Tibial nerve (tissue), 4 donors: Measurements from ENCODE around the gene DNAAF5. TPM values are rescaled to one million over a fixed set of nuclear protein-coding genes. Genes with fewer than 3 reads are reported as not detected.
A peak's percentile ranks its signal among the peaks of the same experiment; 100 is the strongest.

Experiments
- DNase-seq, 2 donors: peaks; one replicate each; pipeline ENCODE4 v3.0.0-alpha.2; 2019; ENCODE audit warnings: low spot score in 2 of 2
- H3K27ac ChIP-seq, 4 donors: fragments of 200-600 bp; sonication (generic) in 3 of 4; one replicate each; pipeline ENCODE4 v1.5.1; 2017 to 2019; ENCODE audit warnings: mild to moderate bottlenecking in 1 of 4
- H3K27me3 ChIP-seq, 2 donors: fragments of 200-600 bp; sonication (generic) in 1 of 2; one replicate each; pipeline versions ENCODE4 v1.5.1 to v1.6.0; 2017 to 2019
- H3K36me3 ChIP-seq, 3 donors: fragments of 200-600 bp; sonication (generic); one replicate each; pipeline ENCODE4 v1.5.1; 2018 to 2019
- H3K4me1 ChIP-seq, 4 donors: fragments of 200-600 bp; sonication (generic) in 3 of 4; one replicate each; pipeline ENCODE4 v1.5.1; 2017 to 2019
- H3K4me3 ChIP-seq, 4 donors: fragments of 200-600 bp; sonication (generic) in 3 of 4; one replicate each; pipeline ENCODE4 v1.5.1; 2017 to 2019; ENCODE audit warnings: mild to moderate bottlenecking in 1 of 4, moderate library complexity in 1 of 4
- H3K9me3 ChIP-seq, 4 donors: fragments of 200-600 bp; sonication (generic) in 3 of 4; one replicate each; pipeline ENCODE4 v1.5.1; 2017 to 2019
- CTCF ChIP-seq, 5 experiments: fragments of 200-600 bp in 3 of 5; fragments of 450-650 bp in 2 of 5; sonication (generic) in 3 of 5; IDR thresholded peaks; one replicate each; pipeline ENCODE4 v1.5.1; 2016 to 2019; ENCODE audit warnings: antibody characterized with exemption in 5 of 5, mild to moderate bottlenecking in 3 of 5, moderate library complexity in 2 of 5
- EP300 ChIP-seq, 2 donors: sonication (generic); formaldehyde crosslinking; IDR thresholded peaks; one replicate each; pipeline ENCODE4 v1.6.1; 2017; ENCODE audit warnings: antibody characterized with exemption in 2 of 2, mild to moderate bottlenecking in 1 of 2
- POLR2A ChIP-seq, 2 donors: fragments of 450-650 bp; IDR thresholded peaks; one replicate each; pipeline ENCODE4 v1.6.1; 2017; ENCODE audit warnings: antibody characterized with exemption in 2 of 2, mild to moderate bottlenecking in 2 of 2, moderate library complexity in 2 of 2
- WGBS, 2 donors: methylation state at CpG; one replicate each; pipeline ENCODE4 v1.1.5; 2018; 5-methylcytosine and 5-hydroxymethylcytosine counted together
- total RNA-seq, 4 donors: library from RNA; depleted of rRNA; stranded (reverse); fragments of >200 nt; gene quantifications; one replicate each; pipeline ENCODE4 v1.1.0, GENCODE V29; 2016

DNAAF5 gene
- total RNA-seq, 4 donors from 2014 or later, result 26.0 to 56.7 (median 41.6) TPM

GRCh38 chr7:703049-703448 is 23.4 kb upstream of the DNAAF5 start:
- WGBS, 2 donors, result 96 to 100% methylated on average over 3 of the region's 3 CpGs
- no peaks in the 10 kb centered on the region for H3K36me3 ChIP-seq
- no peaks in the 10 kb centered on the region for H3K4me1 ChIP-seq
- no peak for DNase-seq
- TF ChIP-seq EP300 (IDR thresholded peaks at IDR 0.05), result no peak
- TF ChIP-seq POLR2A (IDR thresholded peaks at IDR 0.05), result no peak
- TF ChIP-seq CTCF (IDR thresholded peaks at IDR 0.05), result no peak
- H3K27me3 ChIP-seq, result no peaks in the 10 kb centered on the region
- H3K27ac ChIP-seq, result no peak overlapping the region
- peaks cover 0 to 25% (median 2%) of the 10 kb centered on the region in 4 donors for H3K9me3 ChIP-seq
- no peak overlapping the region for H3K4me3 ChIP-seq

- Histone ChIP-seq H3K4me1 (peaks cover 0 to 3% (median 1%) of the 10 kb centered on the region in 4 donors), H3K27ac (no peak overlapping the region), H3K27me3 (peaks cover 0 to 10% of the 10 kb centered on the region in 2 donors), H3K36me3 (no peaks in the 10 kb centered on the region), H3K4me3 (no peak overlapping the region), H3K9me3 (peaks cover 0 to 20% (median 2%) of the 10 kb centered on the region in 4 donors)
- WGBS, 2 donors, result 74 to 94% methylated on average over 7 of the region's 7 CpGs
- TF ChIP-seq CTCF (IDR thresholded peaks at IDR 0.05) (no peak), EP300 (IDR thresholded peaks at IDR 0.05) (no peak), POLR2A (IDR thresholded peaks at IDR 0.05) (no peak)
- DNase-seq, result no peak
Measured at GRCh38 chr7:706721-707120, 19.8 kb upstream of the DNAAF5 start.

GRCh38 chr7:707296-708000 is 19.1 kb upstream of the DNAAF5 start:
- H3K4me3 ChIP-seq, result no peak overlapping the region
- H3K36me3 ChIP-seq, result no peaks in the 10 kb centered on the region
- no peak overlapping the region for H3K27ac ChIP-seq
- peaks cover 0 to 12% of the 10 kb centered on the region in 2 donors for H3K27me3 ChIP-seq
- 90 to 92% methylated on average over 17 of the region's 17 CpGs for WGBS, 2 donors
- TF ChIP-seq EP300 (IDR thresholded peaks at IDR 0.05) (no peak), CTCF (IDR thresholded peaks at IDR 0.05) (no peak), POLR2A (IDR thresholded peaks at IDR 0.05) (no peak)
- peaks cover 0 to 17% (median 2%) of the 10 kb centered on the region in 4 donors for H3K9me3 ChIP-seq
- no peak for DNase-seq
- H3K4me1 ChIP-seq, result peaks cover 0 to 8% (median 2%) of the 10 kb centered on the region in 4 donors

GRCh38 chr7:710161-710560 is 16.3 kb upstream of the DNAAF5 start:
- H3K27me3 ChIP-seq, result peaks cover 0 to 22% of the 10 kb centered on the region in 2 donors
- H3K9me3 ChIP-seq, result peaks cover 0 to 3% (median 0%) of the 10 kb centered on the region in 4 donors
- no peak overlapping the region for H3K4me3 ChIP-seq
- no peaks in the 10 kb centered on the region for H3K36me3 ChIP-seq
- H3K27ac ChIP-seq, result no peak overlapping the region
- H3K4me1 ChIP-seq, result peaks cover 0 to 11% (median 2%) of the 10 kb centered on the region in 4 donors
- TF ChIP-seq EP300 (IDR thresholded peaks at IDR 0.05) (no peak), POLR2A (IDR thresholded peaks at IDR 0.05) (no peak), CTCF (IDR thresholded peaks at IDR 0.05) (no peak)
- DNase-seq, result no peak
- 95 to 96% methylated on average over 14 of the region's 14 CpGs for WGBS, 2 donors

- no peak for DNase-seq
- H3K36me3 ChIP-seq, result no peaks in the 10 kb centered on the region
- peaks cover 0 to 22% of the 10 kb centered on the region in 2 donors for H3K27me3 ChIP-seq
- WGBS, 2 donors, result 50 to 55% methylated on average over 9 to 37 of the region's 45 CpGs
- peak overlapping the region in 3 of 4 donors; percentile 21 to 56 (median 30) for H3K4me3 ChIP-seq
- H3K9me3 ChIP-seq, result no peaks in the 10 kb centered on the region
- peak overlapping the region in 1 of 4 donors; percentile 57 for H3K27ac ChIP-seq
- H3K4me1 ChIP-seq, result peaks cover 0 to 11% (median 2%) of the 10 kb centered on the region in 4 donors
- TF ChIP-seq CTCF (IDR thresholded peaks at IDR 0.05) (no peak), POLR2A (IDR thresholded peaks at IDR 0.05) (no peak), EP300 (IDR thresholded peaks at IDR 0.05) (no peak)
Measured at GRCh38 chr7:711093-711921, 15.2 kb upstream of the DNAAF5 start.
